Heart left ventricle (tissue), 13 donors: ENCODE measurements around the gene EVL.

Source experiments
- CTCF ChIP-seq, 12 donors: fragments of 200-600 bp; sonication (generic) in 4 of 12; IDR thresholded peaks; one replicate each; pipeline versions ENCODE4 v1.5.0 to v1.8.0; 2018 to 2022; ENCODE audit warnings: antibody characterized with exemption in 12 of 12, mild to moderate bottlenecking in 5 of 12
- POLR2A ChIP-seq, 2 donors: fragments of 450-650 bp; IDR thresholded peaks; one replicate each; pipeline ENCODE4 v1.6.1; 2017; ENCODE audit warnings: antibody characterized with exemption in 2 of 2, mild to moderate bottlenecking in 2 of 2, moderate library complexity in 2 of 2
- donor health status: ischemic (EF 13 %, LVEDD 7.1; RV severe dilation, severe dysfunction).
- donor health status: DM: no; HTN: yes; CAD: no.
- donor health status: DM: no; HTN: no; CAD: no.
- donor health status: ischemic (EF 25% LVEDD 6.9; RV normal size, moderate dysfunction).
- donor health status: ischemic (EF 25% LVEDD 5.7; RV mildly dilated, moderate dysfunction).
- donor health status: ischemic (EF 35%, LVEDD 5.7; RV mildly dilated, moderate dysfunction).
- donor health status: nonischemic (EF 11% LVEDD 7.7; RV severe dilation, severe dysfunction).
- donor health status: DM: yes; HTN: yes; CAD: no.
- donor health status: PGD.
- donor health status: ischemic (EF 29% LVEDD 5.4; RV normal size, mild dysfunction).
- donor health status: nonischemic (EF 23%, LVEDD 6.1; RV moderate dilation, normal function).

- TF ChIP-seq CTCF (IDR thresholded peaks at IDR 0.05) (no peak), POLR2A (IDR thresholded peaks at IDR 0.05) (no peak)
These were observed 45.6 kb downstream of the EVL start for GRCh38 chr14:100110816-100111215.
